ENCODE data around the gene GSTO2. TPM values are rescaled to one million over a fixed set of nuclear protein-coding genes. Genes with fewer than 3 reads are reported as not detected.

GSTO2 gene
- total and polyA plus RNA-seq, 2 of the 4 experiments (the other 2 are of a cell fraction), result 1.4 to 2.3 TPM

- no TSS peak for BruUV-seq (replicated peaks)
- Histone ChIP-seq H3K27ac (ENCODE audit: insufficient read depth, low read length) (no peak overlapping the region), H3K4me3 (ENCODE audit: insufficient read depth, low read depth, low read length) (no peak overlapping the region), H3K9me3 (ENCODE audit: control insufficient read depth, insufficient read depth, low read length) (no peaks in the 10 kb centered on the region; the same call in 1 of the 2 replicates), H3K14ac (replicated peaks; ENCODE audit: low read depth, low read length) (no peak overlapping the region), H3K9me1 (ENCODE audit: insufficient read depth, low read length) (no peaks in the 10 kb centered on the region), H4K5ac (ENCODE audit: low read depth, low read length) (no peak overlapping the region), H4K8ac (ENCODE audit: low read depth in 2 of 2, low read length in 2 of 2) (no peak overlapping the region), H2BK15ac (ENCODE audit: low read depth, low read length) (no peak overlapping the region), H3K18ac (ENCODE audit: low read depth, low read length) (no peak overlapping the region), H3K23ac (ENCODE audit: low read depth, low read length) (no peak overlapping the region), H4K20me1 (ENCODE audit: insufficient read depth, low read length) (no peaks in the 10 kb centered on the region), H2BK120ac (ENCODE audit: low read depth, low read length) (no peak overlapping the region), H4K91ac (ENCODE audit: insufficient read depth, low read depth, low read length) (no peak overlapping the region), H2BK5ac (ENCODE audit: low read depth, low read length, poor library complexity, severe bottlenecking) (no peak overlapping the region), H2AK9ac (replicated peaks; ENCODE audit: low read depth, low read length, poor library complexity) (no peak overlapping the region), H3K9ac (ENCODE audit: low read depth, low read length) (no peak overlapping the region), H3K36me3 (ENCODE audit: control insufficient read depth, insufficient read depth, low read length) (no peaks in the 10 kb centered on the region), H2BK20ac (ENCODE audit: low read depth, low read length) (no peak overlapping the region), H3K56ac (ENCODE audit: extremely low read depth, insufficient read depth, low read length) (no peak overlapping the region), H3K4me2 (ENCODE audit: low read depth, low read length) (no peak overlapping the region), H3K79me1 (ENCODE audit: low read depth in 1 of 2, low read length in 2 of 2) (no peaks in the 10 kb centered on the region), H3K27me3 (ENCODE audit: control insufficient read depth, insufficient read depth, low read length) (no peaks in the 10 kb centered on the region), H2AK5ac (ENCODE audit: low read depth, low read length) (no peak overlapping the region), H3K4me1 (ENCODE audit: control insufficient read depth, insufficient read depth, low read length) (no peaks in the 10 kb centered on the region), H3K4ac (ENCODE audit: low read depth, low read length) (no peak overlapping the region), H2AFZ (replicated peaks; ENCODE audit: low read length, poor library complexity) (no peak overlapping the region)
- CTCF ChIA-PET, result no interaction called here
- WGBS, 2 experiments (ENCODE audit: extremely low coverage in 2 of 2, insufficient read length in 1 of 2), result 80% methylated on average over 1 of the region's 3 CpGs; no CpG with 5 or more reads in 1 of the 2 experiments
- DNase-seq, result no peak
- no peak for ATAC-seq (ENCODE audit: low read depth)
- dilution Hi-C loops (cut with HindIII; ENCODE audit: low sequenced_read_pairs, unreplicated experiment) (no loop called here), intact Hi-C loops (cut with micrococcal nuclease) (no loop called here), in situ Hi-C loops (cut with MboI; ENCODE audit: low sequenced_read_pairs) (no loop called here)
- POLR2A ChIA-PET (ENCODE audit: unreplicated experiment), result no interaction called here
- TF ChIP-seq NFE2L2 (IDR thresholded peaks at IDR 0.05; ENCODE audit: low read depth, low read length), result no peak
- TF ChIP-seq MXI1 (IDR thresholded peaks at IDR 0.05; ENCODE audit: borderline replicate concordance, low read depth, low read length), result no peak
- no peak for TF ChIP-seq FOS (IDR thresholded peaks at IDR 0.05; ENCODE audit: low read depth, low read length)
- no peak for TF ChIP-seq ELK1 (IDR thresholded peaks at IDR 0.05; ENCODE audit: borderline replicate concordance, low read depth, low read length)
- no peak for TF ChIP-seq CHD1 (IDR thresholded peaks at IDR 0.05; ENCODE audit: low read depth, low read length)
- no peak for TF ChIP-seq RFX5 (IDR thresholded peaks at IDR 0.05; ENCODE audit: low read depth, low read length)
- TF ChIP-seq BHLHE40 (IDR thresholded peaks at IDR 0.05; ENCODE audit: low read depth, low read length), result no peak
- no peak for TF ChIP-seq MAFK (IDR thresholded peaks at IDR 0.05; ENCODE audit: low read depth, low read length)
- TF ChIP-seq CEBPB (IDR thresholded peaks at IDR 0.05; ENCODE audit: low read depth, low read length), result no peak
- no peak for TF ChIP-seq POLR2A (IDR thresholded peaks at IDR 0.05; ENCODE audit: low read depth, low read length)
- TF ChIP-seq, protein P1, sequence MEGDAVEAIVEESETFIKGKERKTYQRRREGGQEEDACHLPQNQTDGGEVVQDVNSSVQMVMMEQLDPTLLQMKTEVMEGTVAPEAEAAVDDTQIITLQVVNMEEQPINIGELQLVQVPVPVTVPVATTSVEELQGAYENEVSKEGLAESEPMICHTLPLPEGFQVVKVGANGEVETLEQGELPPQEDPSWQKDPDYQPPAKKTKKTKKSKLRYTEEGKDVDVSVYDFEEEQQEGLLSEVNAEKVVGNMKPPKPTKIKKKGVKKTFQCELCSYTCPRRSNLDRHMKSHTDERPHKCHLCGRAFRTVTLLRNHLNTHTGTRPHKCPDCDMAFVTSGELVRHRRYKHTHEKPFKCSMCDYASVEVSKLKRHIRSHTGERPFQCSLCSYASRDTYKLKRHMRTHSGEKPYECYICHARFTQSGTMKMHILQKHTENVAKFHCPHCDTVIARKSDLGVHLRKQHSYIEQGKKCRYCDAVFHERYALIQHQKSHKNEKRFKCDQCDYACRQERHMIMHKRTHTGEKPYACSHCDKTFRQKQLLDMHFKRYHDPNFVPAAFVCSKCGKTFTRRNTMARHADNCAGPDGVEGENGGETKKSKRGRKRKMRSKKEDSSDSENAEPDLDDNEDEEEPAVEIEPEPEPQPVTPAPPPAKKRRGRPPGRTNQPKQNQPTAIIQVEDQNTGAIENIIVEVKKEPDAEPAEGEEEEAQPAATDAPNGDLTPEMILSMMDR (conservative IDR thresholded peaks at IDR 0.05; ENCODE audit: low read depth, low read length), result no peak
- TF ChIP-seq, protein P2, sequence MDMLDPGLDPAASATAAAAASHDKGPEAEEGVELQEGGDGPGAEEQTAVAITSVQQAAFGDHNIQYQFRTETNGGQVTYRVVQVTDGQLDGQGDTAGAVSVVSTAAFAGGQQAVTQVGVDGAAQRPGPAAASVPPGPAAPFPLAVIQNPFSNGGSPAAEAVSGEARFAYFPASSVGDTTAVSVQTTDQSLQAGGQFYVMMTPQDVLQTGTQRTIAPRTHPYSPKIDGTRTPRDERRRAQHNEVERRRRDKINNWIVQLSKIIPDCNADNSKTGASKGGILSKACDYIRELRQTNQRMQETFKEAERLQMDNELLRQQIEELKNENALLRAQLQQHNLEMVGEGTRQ (IDR thresholded peaks at IDR 0.05; ENCODE audit: low read depth, low read length), result no peak
- TF ChIP-seq RAD21 (IDR thresholded peaks at IDR 0.05; ENCODE audit: low read length), result no peak
- TF ChIP-seq MAZ (IDR thresholded peaks at IDR 0.05; ENCODE audit: borderline replicate concordance, low read depth, low read length), result no peak
- TF ChIP-seq SMC3 (IDR thresholded peaks at IDR 0.05; ENCODE audit: low read depth, low read length), result no peak
- TF ChIP-seq RCOR1 (IDR thresholded peaks at IDR 0.05; ENCODE audit: insufficient replicate concordance, low read length), result no peak
Measured at GRCh38 chr10:104247513-104248146, 21.4 kb upstream of the GSTO2 start.

Measured in IMR-90 (cell line).